Mesodermal cell (in vitro differentiated cells): ENCODE measurements around the gene DUS1L.
A peak's percentile ranks its signal among the peaks of the same experiment; 100 is the strongest.

Experiments used
- H3K27ac ChIP-seq: 2 replicates; pipeline ENCODE4 v1.7.0; 2013; ENCODE audit warnings: mild to moderate bottlenecking, low read depth, low read length, moderate library complexity; ENCODE audit not compliant: severe bottlenecking
- H3K36me3 ChIP-seq: 2 replicates; pipeline ENCODE4 v1.7.1; 2013; ENCODE audit warnings: mild to moderate bottlenecking, low read length, moderate library complexity; ENCODE audit not compliant: control insufficient read depth, insufficient read depth
- H3K4me1 ChIP-seq: one replicate; pipeline ENCODE4 v1.7.1; 2013; ENCODE audit warnings: mild to moderate bottlenecking, low read length; ENCODE audit not compliant: insufficient read depth, control insufficient read depth, poor library complexity, severe bottlenecking
- H3K4me3 ChIP-seq: 2 replicates; pipeline ENCODE4 v1.7.0; 2013; ENCODE audit warnings: low read length, control low read depth, mild to moderate bottlenecking; ENCODE audit not compliant: insufficient read depth, poor library complexity, severe bottlenecking; ENCODE audit errors: extremely low read depth
- H3K9me3 ChIP-seq: 2 replicates; pipeline ENCODE4 v1.7.1; 2013; ENCODE audit warnings: mild to moderate bottlenecking, low read length, moderate library complexity; ENCODE audit not compliant: control insufficient read depth
- WGBS, 2 experiments: methylation state at CpG; one replicate each; pipeline ENCODE4 v1.1.5; 2013; ENCODE audit warnings: missing lambda C conversion rate in 2 of 2; ENCODE audit not compliant: insufficient coverage in 2 of 2; 5-methylcytosine and 5-hydroxymethylcytosine counted together

The DUS1L gene

DNA sequence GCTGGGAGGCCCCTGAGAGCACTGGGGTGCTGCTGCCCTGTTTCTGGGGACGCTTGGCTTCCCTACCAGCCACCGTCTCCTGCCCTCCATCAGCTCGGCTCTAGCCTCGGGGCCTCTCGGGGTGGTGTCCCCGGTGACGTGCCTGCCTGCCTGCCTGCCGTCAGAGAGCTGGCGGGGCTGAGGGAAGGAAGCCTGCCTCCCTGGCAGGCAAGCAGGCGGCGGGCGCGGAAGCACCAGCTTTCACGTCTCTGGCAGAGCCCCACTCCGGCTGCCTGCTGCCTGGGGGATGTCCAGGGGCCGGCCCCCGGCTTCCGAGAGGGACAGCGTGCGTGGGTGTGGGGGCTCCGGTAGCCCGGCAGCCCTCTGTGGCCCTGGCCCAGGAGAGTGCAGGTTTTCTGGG lies 52.3 kb downstream of the DUS1L start:
- H3K4me1 ChIP-seq: peaks cover 19% of the 10 kb centered on the region
- WGBS, 2 experiments: 82 to 93% methylated on average over 18 to 22 of the region's 22 CpGs
- no peak overlapping the region for H3K4me3 ChIP-seq
- peaks cover 9% of the 10 kb centered on the region for H3K36me3 ChIP-seq
- no peaks in the 10 kb centered on the region for H3K9me3 ChIP-seq
- H3K27ac ChIP-seq: peak overlapping the region; percentile 87

DNA sequence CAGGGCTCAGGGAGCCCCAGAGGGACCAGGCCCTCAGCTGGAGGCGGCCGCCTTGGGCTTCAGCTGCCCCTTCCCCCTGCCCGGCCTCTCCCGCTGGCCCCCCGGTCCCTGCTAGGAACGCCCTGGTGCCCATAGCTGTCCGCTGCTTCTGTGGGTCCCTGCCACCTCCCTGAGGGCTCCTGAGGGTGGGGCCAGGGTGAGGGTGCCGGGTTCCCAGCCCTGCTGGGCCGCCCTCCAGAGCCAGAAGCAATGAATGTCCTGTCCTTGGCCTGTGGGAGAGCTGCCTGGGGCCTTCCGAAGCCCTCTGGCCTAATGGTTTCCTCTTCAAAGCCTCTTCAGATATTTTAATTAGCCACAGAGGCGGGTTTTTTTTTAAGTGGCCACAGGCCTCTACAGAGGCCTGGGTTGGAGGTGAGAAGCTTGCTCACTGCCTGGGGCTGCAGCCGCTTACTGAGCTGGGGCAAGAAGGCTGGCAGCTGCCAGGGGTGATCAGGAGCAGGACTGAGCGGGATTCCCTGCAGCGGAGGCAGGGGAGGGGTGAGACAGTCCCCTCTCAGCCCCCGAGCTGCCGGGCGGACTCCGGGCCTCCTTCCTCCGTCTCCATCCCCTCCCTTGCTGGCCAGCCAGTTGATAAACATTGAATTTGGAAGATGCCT lies 52.8 kb downstream of the DUS1L start:
- WGBS, 2 experiments: 68 to 80% methylated on average over 12 to 13 of the region's 19 CpGs
- peak overlapping the region; percentile 87 for H3K27ac ChIP-seq

DNA sequence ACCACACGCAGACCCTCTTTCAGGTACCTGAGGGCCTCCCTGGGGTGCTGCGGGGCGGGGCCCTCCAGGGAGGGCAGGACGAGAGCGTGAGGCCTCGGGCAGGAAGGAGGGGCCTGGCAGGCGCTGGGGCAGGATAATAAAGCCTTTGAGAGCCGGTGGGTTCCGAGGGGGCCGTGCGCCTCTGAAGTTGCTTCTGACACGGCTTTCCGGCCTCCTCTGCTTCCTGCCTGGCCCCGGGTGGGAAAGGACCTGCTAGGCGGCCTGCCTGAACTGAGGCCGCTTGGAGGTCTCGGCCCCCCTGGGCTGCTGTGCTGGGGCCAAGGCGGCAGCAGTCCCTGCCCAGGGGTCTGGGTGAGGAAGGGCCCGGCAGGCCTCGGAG lies 53.4 kb downstream of the DUS1L start:
- Histone ChIP-seq H3K4me1 (peaks cover 19% of the 10 kb centered on the region), H3K27ac (peak overlapping the region; percentile 87), H3K4me3 (no peak overlapping the region), H3K9me3 (no peaks in the 10 kb centered on the region), H3K36me3 (peaks cover 3% of the 10 kb centered on the region)
- WGBS, 2 experiments: 70 to 76% methylated on average over 17 to 20 of the region's 20 CpGs

More for the DNA sequence above, 52.8 kb downstream of the DUS1L start:
- no peaks in the 10 kb centered on the region for H3K9me3 ChIP-seq
- H3K4me1 ChIP-seq: peaks cover 19% of the 10 kb centered on the region
- H3K4me3 ChIP-seq: no peak overlapping the region
- peaks cover 6% of the 10 kb centered on the region for H3K36me3 ChIP-seq

DNA sequence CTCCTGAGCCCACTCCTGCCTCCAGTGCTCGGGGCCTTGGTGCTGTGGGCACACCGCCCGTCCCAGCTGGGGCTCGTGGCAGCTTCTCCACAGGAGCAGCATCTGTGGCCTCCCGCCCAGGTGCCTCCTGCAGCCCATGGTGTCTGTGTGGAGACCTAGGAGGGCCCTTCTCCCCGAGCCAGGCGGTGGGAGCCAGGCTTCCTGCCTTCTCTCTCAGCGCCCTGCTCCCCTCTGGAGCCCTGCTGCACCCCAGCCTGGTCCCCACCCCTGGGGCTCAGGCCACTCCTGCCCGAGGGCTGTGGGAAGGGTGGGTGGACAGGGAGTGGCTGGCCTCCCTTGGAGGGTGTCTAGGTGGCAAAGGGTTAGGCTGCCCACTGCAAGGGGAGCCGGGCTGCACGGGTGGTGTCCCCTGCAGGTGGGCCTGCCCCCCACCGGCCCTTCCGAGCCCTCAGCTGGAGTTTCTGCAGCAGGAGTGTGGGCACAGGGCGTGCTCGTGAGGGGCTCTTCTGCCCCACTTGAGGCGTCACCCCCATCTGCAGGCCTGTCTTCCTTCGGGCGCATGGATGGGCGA lies 53.9 kb downstream of the DUS1L start:
- peaks cover 3% of the 10 kb centered on the region for H3K36me3 ChIP-seq
- H3K27ac ChIP-seq: no peak overlapping the region
- WGBS, 2 experiments: 86 to 91% methylated on average over 13 to 19 of the region's 19 CpGs
- H3K4me3 ChIP-seq: no peak overlapping the region
- peaks cover 24% of the 10 kb centered on the region for H3K4me1 ChIP-seq
- no peaks in the 10 kb centered on the region for H3K9me3 ChIP-seq

DNA sequence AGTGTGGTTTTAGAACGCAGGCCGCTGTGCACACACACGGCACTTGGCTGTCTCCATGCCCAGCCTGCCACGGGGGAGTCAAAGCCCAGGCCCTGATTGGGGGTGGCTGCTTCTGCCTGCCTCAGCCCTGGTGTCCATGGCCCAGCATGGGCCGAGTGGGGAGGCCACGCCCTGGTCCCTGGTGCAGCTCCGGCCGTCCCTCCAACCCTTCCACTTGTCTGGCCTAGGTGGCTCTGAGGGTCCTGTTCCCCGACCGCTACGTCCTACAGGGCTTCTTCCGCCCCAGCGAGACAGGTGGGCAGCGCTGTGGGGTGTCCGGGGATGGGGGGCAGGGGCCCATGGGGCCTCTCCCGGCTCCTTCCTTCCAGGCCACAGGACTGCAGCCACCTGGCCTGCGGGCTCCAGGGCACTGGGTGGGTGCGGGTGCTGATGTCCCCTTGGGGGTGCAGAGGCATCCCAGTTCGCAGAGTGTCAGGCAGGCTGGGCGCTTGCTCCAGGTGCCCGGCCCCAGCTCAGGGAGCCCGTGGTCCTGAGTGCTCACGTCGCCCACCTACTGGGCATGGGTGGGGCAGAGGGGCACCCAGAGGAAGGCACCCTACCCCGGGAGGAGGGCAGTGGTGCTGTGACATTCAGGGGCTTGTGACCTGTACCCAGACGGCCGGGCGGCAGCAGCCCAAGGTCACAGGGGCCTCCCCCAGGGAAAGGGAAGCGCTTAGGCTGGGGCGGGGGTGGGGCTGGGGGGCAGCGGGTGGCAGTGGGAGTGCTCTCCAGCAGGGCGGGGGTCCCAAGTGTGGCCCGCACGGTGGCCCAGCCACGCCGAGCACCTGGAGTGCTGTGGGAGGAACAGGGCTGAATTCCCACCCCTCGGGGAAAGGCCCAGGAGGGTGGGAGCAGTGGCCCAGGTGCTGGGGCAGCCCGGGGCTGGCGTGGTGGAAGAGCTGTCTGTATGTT lies 54.8 kb downstream of the DUS1L start:
- Histone ChIP-seq H3K27ac (no peak overlapping the region), H3K4me3 (no peak overlapping the region), H3K36me3 (peaks cover 3% of the 10 kb centered on the region), H3K9me3 (no peaks in the 10 kb centered on the region), H3K4me1 (peaks cover 33% of the 10 kb centered on the region)
- 95 to 97% methylated on average over 25 to 34 of the region's 39 CpGs for WGBS, 2 experiments

DNA sequence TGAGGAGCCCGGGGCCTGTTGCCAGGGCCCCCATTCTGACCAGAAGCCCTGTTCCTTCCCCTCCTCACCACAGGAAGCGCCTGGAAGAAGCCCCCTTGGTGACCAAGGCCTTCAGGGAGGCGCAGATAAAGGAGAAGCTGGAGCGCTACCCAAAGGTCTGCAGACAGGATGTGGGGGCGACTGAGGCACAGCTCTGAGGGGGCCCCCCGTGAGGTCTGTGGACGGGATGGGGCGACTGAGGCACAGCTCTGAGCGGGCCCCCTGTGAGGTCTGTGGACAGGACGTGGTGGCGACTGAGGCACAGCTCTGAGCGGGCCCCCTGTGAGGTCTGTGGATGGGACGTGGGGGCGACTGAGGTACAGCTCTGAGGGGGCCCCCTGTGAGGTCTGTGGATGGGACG lies 56.2 kb downstream of the DUS1L start:
- no peaks in the 10 kb centered on the region for H3K9me3 ChIP-seq
- no peak overlapping the region for H3K27ac ChIP-seq
- H3K4me1 ChIP-seq: peaks cover 45% of the 10 kb centered on the region
- peaks cover 3% of the 10 kb centered on the region for H3K36me3 ChIP-seq
- H3K4me3 ChIP-seq: no peak overlapping the region
- 94 to 96% methylated on average over 11 to 14 of the region's 15 CpGs for WGBS, 2 experiments

DNA sequence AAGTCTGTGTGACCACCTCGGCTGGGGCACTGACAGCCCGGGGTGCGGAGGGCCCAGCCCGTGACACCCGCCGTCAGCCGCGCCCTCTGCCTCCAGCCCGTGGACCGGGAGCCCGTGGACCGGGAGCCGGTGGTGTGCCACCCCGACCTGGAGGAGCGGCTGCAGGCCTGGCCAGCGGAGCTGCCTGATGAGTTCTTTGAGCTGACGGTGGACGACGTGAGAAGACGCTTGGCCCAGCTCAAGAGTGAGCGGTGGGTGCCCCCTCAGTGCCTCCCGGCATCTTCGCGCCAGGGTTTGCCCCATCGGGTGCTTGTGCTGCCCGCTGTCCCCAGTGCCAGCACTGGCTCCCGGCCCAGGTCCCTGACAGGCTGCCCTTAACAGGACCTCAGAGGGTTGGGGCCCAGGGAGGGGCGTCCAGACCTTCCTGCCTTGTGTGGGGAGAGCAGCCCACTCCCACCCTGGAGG lies 56.6 kb downstream of the DUS1L start:
- 96 to 98% methylated on average over 26 to 27 of the region's 28 CpGs for WGBS, 2 experiments
- H3K4me1 ChIP-seq: peaks cover 49% of the 10 kb centered on the region
- peaks cover 3% of the 10 kb centered on the region for H3K36me3 ChIP-seq
- H3K4me3 ChIP-seq: no peak overlapping the region
- no peaks in the 10 kb centered on the region for H3K9me3 ChIP-seq
- H3K27ac ChIP-seq: no peak overlapping the region

DNA sequence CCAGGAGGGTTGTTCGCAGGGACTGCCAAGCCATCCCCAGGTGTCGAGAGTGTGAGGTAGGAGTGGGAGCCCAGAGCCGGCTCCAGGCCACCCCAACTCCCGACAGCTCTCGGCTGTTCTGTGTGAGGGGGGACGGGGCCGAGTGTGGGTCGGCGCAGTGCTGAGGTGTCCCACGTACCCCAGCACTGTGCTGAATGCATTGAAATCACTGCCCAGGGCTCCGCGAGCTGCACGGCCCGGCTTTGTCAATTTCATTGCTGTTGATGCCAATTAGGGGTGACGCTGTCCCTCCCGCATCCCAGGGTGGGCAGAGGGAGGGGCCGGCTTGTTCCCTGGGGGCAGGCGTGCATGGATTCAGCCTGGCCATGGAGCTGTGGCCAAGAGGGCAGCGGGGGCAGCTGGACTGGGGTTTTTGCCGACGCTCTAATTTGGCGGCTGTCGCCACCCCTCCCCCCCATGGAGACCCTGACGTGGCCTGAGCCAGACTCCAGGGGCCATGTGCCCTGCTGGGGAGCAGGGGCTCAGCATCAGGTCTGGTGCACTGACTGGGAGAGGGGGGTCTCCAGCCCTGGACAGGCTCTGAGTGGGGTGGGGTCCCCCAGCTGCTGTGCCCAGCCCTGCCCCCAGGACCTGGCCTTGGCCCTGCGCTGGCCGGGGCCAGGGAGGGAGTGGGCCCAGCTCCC lies 57.2 kb downstream of the DUS1L start:
- 91 to 93% methylated on average over 21 to 22 of the region's 26 CpGs for WGBS, 2 experiments
- no peak overlapping the region for H3K4me3 ChIP-seq
- peaks cover 3% of the 10 kb centered on the region for H3K36me3 ChIP-seq
- H3K4me1 ChIP-seq: peaks cover 46% of the 10 kb centered on the region
- no peaks in the 10 kb centered on the region for H3K9me3 ChIP-seq
- H3K27ac ChIP-seq: no peak overlapping the region
